Activated naive CD4-positive, alpha-beta T cell treated with anti-CD3 and anti-CD28 coated beads for 36 hours (primary cell): ENCODE measurements around the gene LATS2. TPM values are rescaled to one million over a fixed set of nuclear protein-coding genes. Genes with fewer than 3 reads are reported as not detected.
"Not testable (repeated sequence)": the region's sequence is repeated elsewhere in the genome, so short reads cannot be mapped to it uniquely, and the experiment has no call there.

Experiments
- CTCF ChIA-PET: fragments of 350-600 bp; sonication (Branson Sonifier 250); formaldehyde crosslinking; loops from one replicate; lab custom pipeline; 2021; ENCODE audit warnings: antibody characterized with exemption; lab: Charles Lee
- DNase-seq: peaks from one replicate; pipeline ENCODE4 v3.0.0-alpha.2; 2020
- H3K27ac Mint-ChIP-seq: one replicate; pipeline ENCODE4 v1.8.0; 2021; ENCODE audit warnings: mild to moderate bottlenecking, mixed read lengths
- H3K27me3 Mint-ChIP-seq: one replicate; pipeline ENCODE4 v1.8.0; 2021; ENCODE audit warnings: low read depth, mixed read lengths
- H3K36me3 Mint-ChIP-seq: one replicate; pipeline ENCODE4 v1.8.0; 2021; ENCODE audit warnings: low read depth, mixed read lengths
- H3K4me1 Mint-ChIP-seq: one replicate; pipeline ENCODE4 v1.8.0; 2021; ENCODE audit warnings: low read depth, mixed read lengths
- H3K4me3 Mint-ChIP-seq: one replicate; pipeline ENCODE4 v1.8.0; 2021; ENCODE audit warnings: mild to moderate bottlenecking, moderate library complexity, mixed read lengths
- H3K9me3 Mint-ChIP-seq: one replicate; pipeline ENCODE4 v1.8.0; 2021; ENCODE audit warnings: mixed read lengths
- intact Hi-C: fragments of 100-400 bp; cut with micrococcal nuclease; formaldehyde crosslinking; loops from one replicate; pipeline ENCODE4 v1.15.1; 2023
- total RNA-seq, 2 experiments: library from RNA; stranded (reverse); gene quantifications; one replicate each; pipeline ENCODE4 v1.2.3, GENCODE V29; 2021

Gene LATS2
- total RNA-seq, 2 experiments from 2014 or later: 1.1 to 1.2 TPM

DNA sequence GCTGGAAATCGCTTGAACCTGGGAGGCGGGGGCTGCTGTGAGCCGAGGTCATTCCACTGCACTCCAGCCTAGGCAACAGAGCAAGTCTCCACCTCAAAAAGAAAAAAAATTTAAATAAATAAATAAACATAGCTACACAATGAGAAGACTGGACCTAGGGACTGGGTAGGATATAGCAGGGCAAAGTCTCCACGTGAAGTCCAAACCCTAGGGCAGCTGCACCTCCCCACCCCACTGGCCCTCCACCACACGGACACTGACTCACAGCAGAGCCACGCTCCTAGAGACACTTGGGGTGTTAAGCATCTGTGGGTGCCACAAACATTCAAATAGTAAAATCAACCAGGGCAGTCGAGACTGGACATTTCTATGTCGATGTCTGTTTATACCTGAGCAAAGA is 7.1 kb downstream of the LATS2 start:
- no peaks in the 10 kb centered on the region for H3K9me3 Mint-ChIP-seq

DNA sequence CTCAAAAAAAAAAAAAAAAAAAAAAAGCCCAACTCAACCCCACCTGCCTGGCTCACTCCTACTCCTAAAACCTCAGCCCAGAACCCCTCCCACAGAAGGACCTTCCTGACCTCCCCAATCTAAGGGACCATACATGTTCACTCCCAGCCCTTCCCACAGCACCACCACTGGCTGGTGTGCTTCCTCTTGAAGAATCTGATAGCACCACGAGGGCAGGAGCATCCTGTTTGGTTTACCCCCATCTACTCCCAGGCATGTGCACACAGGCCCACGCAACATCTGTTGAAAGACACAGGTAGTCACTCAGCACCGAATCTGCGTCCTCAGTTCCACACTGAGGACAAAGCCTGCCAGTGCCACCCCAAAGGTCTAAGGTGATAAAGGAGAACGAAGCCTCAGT is 8.2 kb downstream of the LATS2 start:
- no peak for DNase-seq
- H3K4me3 Mint-ChIP-seq: no peak overlapping the region
- peaks cover 4% of the 10 kb centered on the region for H3K4me1 Mint-ChIP-seq
- CTCF ChIA-PET: interaction anchor here (1.2 kb wide), 1 partner anchor 113 kb away, joined by 4 read pairs; no protein-coding TSS in a partner anchor
- no peak overlapping the region for H3K27ac Mint-ChIP-seq
- no peaks in the 10 kb centered on the region for H3K36me3 Mint-ChIP-seq
- intact Hi-C loops: no loop called here
- H3K9me3 Mint-ChIP-seq: no peaks in the 10 kb centered on the region
- peaks cover 2% of the 10 kb centered on the region for H3K27me3 Mint-ChIP-seq

More for the DNA sequence above, 7.1 kb downstream of the LATS2 start:
- no peak overlapping the region for H3K27ac Mint-ChIP-seq
- intact Hi-C loops: no loop called here
- H3K4me3 Mint-ChIP-seq: no peak overlapping the region
- peaks cover 5% of the 10 kb centered on the region for H3K27me3 Mint-ChIP-seq
- H3K36me3 Mint-ChIP-seq: no peaks in the 10 kb centered on the region
- no peak for DNase-seq
- H3K4me1 Mint-ChIP-seq: peaks cover 4% of the 10 kb centered on the region
- CTCF ChIA-PET: interaction anchor here (0.6 kb wide), 1 partner anchor 30 kb away, joined by 3 read pairs; no protein-coding TSS in a partner anchor

DNA sequence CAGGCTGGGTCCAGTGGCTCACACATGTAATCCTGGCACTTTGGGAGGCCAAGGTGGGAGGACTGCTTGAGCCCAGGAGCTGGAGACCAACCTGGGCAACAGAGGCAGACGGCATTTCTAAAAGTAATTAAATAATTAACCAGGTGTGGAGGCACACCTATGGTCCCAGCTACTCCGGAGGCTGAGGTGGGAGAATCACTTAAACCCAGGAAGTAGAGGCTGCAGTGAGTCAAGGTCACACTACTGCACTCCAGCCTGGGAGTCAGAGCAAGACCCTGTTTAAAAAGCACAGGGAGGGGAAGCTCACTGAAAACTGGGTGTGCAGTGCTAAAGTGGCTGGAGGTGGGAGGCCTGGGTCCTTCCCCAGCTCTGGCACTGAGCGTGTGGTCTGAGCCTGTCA is 9.7 kb downstream of the LATS2 start:
- no peaks in the 10 kb centered on the region for H3K27me3 Mint-ChIP-seq
- peaks cover 4% of the 10 kb centered on the region for H3K4me1 Mint-ChIP-seq
- CTCF ChIA-PET: interaction anchor here (0.6 kb wide), 1 partner anchor 59 kb away, joined by 3 read pairs; no protein-coding TSS in a partner anchor
- intact Hi-C loops: no loop called here
- no peaks in the 10 kb centered on the region for H3K36me3 Mint-ChIP-seq
- no peak for DNase-seq
- no peak overlapping the region for H3K27ac Mint-ChIP-seq
- H3K9me3 Mint-ChIP-seq: no peaks in the 10 kb centered on the region
- no peak overlapping the region for H3K4me3 Mint-ChIP-seq

DNA sequence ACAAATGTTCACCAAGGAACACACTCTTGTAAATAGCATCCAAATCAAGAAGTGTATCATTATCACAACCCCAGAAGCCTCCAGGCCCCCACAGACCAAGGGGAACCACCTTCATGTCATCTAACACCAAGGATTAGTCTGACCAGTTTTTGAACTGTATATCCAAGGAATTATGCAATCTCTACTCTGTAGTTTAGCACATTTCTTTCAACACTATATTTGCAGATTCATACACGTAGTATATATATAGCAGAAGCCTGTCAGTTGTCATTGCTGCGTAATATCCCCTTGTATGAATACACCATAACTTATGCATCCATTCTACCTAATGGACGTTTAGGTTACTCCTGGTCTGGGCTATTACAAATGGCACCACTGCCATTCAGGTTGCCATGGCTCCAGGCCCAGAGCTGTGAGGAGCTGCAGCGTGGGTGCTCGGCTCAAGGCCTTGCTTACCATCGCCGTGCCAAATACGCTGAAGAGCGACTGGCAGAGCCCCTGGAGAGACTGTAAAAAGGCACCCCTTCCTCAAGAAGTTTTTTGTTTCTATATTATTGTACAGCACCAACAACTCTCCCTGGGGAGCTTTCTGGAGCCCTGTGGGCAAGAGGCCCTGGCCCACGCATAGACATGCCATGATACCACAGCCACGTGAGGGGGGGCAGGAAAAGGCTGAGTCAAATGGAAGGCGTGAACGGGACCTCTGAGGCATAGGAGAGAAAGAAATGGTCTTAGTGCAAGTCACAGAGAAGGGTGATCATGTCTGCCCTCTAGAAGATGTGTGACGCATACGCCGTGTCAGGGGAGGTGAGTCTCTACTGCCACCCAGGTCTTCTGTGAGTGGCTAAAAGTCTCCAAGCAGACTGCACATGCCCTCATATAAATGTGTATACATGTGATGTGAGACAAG is 10.8 kb downstream of the LATS2 start:
- no peaks in the 10 kb centered on the region for H3K36me3 Mint-ChIP-seq
- H3K27me3 Mint-ChIP-seq: no peaks in the 10 kb centered on the region
- H3K4me1 Mint-ChIP-seq: peaks cover 4% of the 10 kb centered on the region
- no peak overlapping the region for H3K4me3 Mint-ChIP-seq
- no peak for DNase-seq
- no peaks in the 10 kb centered on the region for H3K9me3 Mint-ChIP-seq
- intact Hi-C loops: no loop called here
- no peak overlapping the region for H3K27ac Mint-ChIP-seq
- CTCF ChIA-PET: interaction anchor here (0.6 to 1.2 kb wide), 2 partner anchors 107 to 268 kb away, joined by 3 to 4 read pairs; no protein-coding TSS in a partner anchor

DNA sequence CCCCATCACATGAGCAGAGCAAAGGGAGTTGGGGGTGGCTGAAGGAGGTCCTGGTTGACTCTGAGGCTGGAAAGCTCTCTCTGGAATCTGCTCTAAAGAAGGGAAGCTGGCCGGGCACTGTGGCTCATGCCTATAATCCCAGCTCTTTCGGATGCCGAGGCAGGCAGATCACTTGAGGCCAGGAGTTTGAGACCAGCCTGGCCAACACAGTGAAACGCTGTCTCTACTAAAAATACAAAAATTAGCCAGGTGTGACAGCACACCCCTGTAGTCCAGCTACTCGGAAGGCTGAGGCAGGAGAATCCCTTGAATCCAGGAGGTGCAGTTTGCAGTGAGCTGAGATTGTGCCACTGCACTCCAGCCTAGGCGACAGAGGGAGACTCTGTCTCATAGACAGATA is 11.7 kb downstream of the LATS2 start:
- H3K4me3 Mint-ChIP-seq, intact Hi-C loops, H3K4me1 Mint-ChIP-seq, H3K9me3 Mint-ChIP-seq, H3K27ac Mint-ChIP-seq, H3K27me3 Mint-ChIP-seq, H3K36me3 Mint-ChIP-seq, DNase-seq: not testable (repeated sequence)
- CTCF ChIA-PET: interaction anchor here (0.6 to 1.2 kb wide), 2 partner anchors 106 to 269 kb away, joined by 3 to 4 read pairs; no protein-coding TSS in a partner anchor

DNA sequence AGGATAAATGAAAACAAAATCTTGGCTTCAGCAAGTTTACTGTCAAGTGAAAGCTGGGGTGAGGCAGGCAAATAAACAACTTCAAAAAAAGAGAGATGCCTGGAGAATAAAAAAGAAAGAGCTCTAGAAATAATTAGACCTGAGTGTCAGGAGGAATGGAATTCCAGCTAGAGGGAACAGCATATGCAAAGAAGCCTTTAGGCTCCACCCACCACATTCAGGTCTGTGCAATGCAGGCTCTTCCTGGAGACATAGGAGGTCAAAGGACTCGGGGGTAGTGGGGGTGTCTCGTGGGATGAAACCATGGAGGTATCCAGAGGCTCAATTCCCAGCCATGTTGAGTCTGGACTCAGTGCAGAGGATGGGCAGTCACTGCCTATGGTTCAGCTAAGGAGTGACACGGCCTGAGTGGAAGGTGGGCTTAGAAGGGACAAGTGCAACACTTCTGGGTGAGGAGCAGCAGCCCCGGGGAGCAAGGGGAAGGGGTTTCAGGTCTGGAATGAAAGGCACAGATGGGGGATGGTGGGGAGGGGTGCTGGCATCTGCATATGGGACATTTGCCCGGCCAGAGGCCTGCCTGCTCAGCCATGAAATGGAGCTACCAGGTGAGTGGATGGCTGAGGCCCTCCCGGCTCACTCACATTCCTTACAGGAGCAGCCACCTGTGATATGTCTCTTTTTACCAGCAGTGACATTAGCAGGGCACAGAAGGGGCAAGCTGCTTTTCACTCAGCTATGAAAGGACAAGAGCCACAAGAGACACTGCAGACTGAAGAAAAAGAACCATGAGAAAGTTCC is 12.3 kb downstream of the LATS2 start:
- Mint-ChIP-seq H3K36me3 (no peaks in the 10 kb centered on the region), H3K9me3 (no peaks in the 10 kb centered on the region), H3K27ac (no peak overlapping the region), H3K4me1 (peaks cover 7% of the 10 kb centered on the region), H3K27me3 (no peaks in the 10 kb centered on the region), H3K4me3 (no peak overlapping the region)
- DNase-seq: no peak
- CTCF ChIA-PET: interaction anchor here (1.2 kb wide), 1 partner anchor 105 kb away, joined by 3 read pairs; no protein-coding TSS in a partner anchor
- intact Hi-C loops: no loop called here

DNA sequence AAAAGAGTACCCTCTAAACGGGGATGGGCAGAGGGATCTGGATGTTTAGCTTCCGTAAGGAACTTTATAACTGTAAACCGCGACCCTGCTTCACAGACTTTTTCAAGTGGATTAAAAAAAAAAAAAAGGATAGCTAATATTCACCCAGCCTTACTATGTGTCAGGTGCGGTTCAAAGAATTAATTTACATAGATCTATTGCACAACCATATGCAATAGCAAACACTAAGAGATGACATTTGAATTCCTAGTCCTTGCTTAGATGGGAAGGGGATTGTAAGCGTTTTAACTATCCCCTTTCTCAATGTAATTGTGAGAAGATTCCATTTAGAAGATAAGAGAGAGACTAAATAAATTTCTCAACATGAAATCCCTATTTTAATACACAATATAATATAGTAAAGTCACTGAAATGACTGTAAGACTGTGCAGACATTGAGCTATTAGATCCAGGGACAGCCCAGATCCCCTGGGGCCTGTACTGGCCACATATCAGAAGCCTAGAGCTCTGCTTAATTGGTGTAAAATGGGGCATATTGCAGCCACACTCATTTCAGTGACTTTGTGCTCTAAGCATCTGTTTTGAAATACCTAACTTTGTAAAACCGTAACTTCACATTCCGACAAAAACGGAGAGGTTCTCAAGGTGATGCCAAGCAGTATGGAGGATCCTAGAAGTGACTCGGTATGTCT is 13.6 kb downstream of the LATS2 start:
- Mint-ChIP-seq H3K27ac (no peak overlapping the region), H3K4me1 (peaks cover 3% of the 10 kb centered on the region), H3K27me3 (peaks cover 2% of the 10 kb centered on the region), H3K4me3 (no peak overlapping the region), H3K9me3 (no peaks in the 10 kb centered on the region), H3K36me3 (no peaks in the 10 kb centered on the region)
- DNase-seq: no peak
- CTCF ChIA-PET: interaction anchor here (0.6 kb wide), 1 partner anchor 90 kb away, joined by 3 read pairs; no protein-coding TSS in a partner anchor
- intact Hi-C loops: no loop called here

DNA sequence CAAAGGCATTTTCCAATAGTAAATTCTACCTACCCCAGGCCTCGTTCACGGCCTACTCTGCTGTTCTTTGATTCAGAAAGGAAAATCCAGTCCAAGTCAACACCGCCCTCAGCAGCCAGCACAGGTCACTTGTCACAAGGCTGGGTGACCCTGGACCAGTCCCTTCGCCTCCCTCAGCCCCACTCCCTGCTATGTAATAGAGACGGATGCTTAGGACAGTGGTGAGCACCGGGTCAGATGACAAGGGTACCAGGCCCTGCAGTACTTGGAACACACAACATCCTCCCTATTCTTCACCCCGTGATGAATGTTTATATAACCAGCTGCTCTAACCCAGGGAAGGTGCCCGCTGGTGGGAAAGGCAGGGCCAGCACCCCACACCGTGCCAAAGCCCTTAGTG is 14.3 kb downstream of the LATS2 start:
- CTCF ChIA-PET: no interaction called here
- no peaks in the 10 kb centered on the region for H3K9me3 Mint-ChIP-seq
- no peak overlapping the region for H3K27ac Mint-ChIP-seq
- intact Hi-C loops: no loop called here
- peaks cover 3% of the 10 kb centered on the region for H3K4me1 Mint-ChIP-seq
- peaks cover 2% of the 10 kb centered on the region for H3K27me3 Mint-ChIP-seq
- no peak for DNase-seq
- H3K4me3 Mint-ChIP-seq: no peak overlapping the region
- no peaks in the 10 kb centered on the region for H3K36me3 Mint-ChIP-seq

DNA sequence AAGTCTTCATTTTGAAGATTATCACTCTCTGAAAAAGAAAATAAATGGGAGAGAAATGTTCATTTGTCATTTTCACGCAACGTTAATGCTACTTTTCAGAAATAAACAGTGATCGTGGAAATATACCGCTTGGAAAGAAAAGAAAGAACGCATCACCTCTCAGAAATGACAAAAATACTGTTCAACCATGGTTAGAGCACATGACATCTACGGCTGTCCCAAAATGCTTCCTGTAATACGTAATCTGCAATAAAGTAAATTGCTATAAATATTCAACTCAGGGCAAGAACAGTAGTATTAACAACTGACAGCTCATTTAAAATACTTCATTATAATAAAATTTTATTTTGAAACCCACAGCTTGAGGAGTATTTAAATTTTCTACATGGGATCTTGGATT is 15.2 kb downstream of the LATS2 start:
- CTCF ChIA-PET: no interaction called here
- H3K36me3 Mint-ChIP-seq: no peaks in the 10 kb centered on the region
- no peak overlapping the region for H3K27ac Mint-ChIP-seq
- H3K4me3 Mint-ChIP-seq: no peak overlapping the region
- peaks cover 2% of the 10 kb centered on the region for H3K27me3 Mint-ChIP-seq
- peaks cover 3% of the 10 kb centered on the region for H3K4me1 Mint-ChIP-seq
- H3K9me3 Mint-ChIP-seq: no peaks in the 10 kb centered on the region
- intact Hi-C loops: no loop called here
- no peak for DNase-seq

DNA sequence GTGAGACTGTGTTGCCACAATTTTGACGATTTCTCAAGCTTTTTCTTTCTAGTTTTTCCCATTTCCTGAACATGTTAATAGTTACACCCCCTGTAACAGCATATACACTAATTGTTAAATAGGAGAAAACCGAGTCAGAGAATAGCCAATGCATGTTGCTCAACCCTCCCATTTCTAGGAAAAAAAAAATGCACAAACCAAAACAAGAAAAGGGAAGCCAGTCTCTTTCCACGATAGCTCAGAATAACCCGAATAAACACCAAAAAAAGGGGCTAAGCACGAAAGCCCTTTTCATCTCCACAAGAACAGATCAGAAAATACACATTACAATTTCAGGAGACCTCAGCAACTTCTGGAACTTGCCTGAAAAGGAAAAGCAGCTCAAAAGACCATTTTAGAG is 16.3 kb downstream of the LATS2 start:
- Mint-ChIP-seq H3K27ac (no peak overlapping the region), H3K9me3 (no peaks in the 10 kb centered on the region), H3K36me3 (no peaks in the 10 kb centered on the region), H3K4me1 (peaks cover 3% of the 10 kb centered on the region), H3K27me3 (peaks cover 2% of the 10 kb centered on the region), H3K4me3 (no peak overlapping the region)
- intact Hi-C loops: no loop called here
- no peak for DNase-seq
- CTCF ChIA-PET: interaction anchor here (0.7 to 1.5 kb wide), 3 partner anchors 13 to 54 kb away, joined by 3 read pairs; partner anchors contain the start of gene LATS2

DNA sequence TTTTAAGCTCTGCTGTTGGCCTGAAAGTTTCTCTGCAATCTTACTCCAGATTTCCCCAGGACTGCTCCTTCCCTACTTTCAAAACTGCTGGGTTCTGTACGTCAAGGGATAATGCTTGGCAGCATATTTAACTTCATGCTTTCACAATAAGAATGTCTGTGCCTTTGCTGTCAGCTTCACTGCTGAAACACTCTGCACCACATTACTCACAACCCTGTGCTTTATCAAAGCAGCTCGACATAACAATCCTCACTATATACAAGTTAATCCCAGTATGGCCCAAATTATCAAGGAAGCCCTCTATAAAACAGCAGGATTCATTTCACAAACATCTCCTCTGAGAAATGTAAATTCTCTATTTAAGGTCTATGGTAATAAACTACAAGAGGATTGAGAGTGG is 17.5 kb downstream of the LATS2 start:
- intact Hi-C loops: no loop called here
- CTCF ChIA-PET: interaction anchor here (1.5 kb wide), 1 partner anchor 12 kb away, joined by 3 read pairs; no protein-coding TSS in a partner anchor
- Mint-ChIP-seq H3K27ac (no peak overlapping the region), H3K4me3 (no peak overlapping the region), H3K36me3 (no peaks in the 10 kb centered on the region), H3K9me3 (no peaks in the 10 kb centered on the region), H3K4me1 (peaks cover 10% of the 10 kb centered on the region), H3K27me3 (peaks cover 2% of the 10 kb centered on the region)
- DNase-seq: no peak
